AG09309 (cell line): ENCODE data around the gene LRMDA.

Experiments
- DNase-seq: peaks from one replicate; pipeline ENCODE4 v3.0.0-alpha.2; 2010; ENCODE audit warnings: low read depth
- H3K4me3 ChIP-seq: 2 replicates; pipeline ENCODE4 v1.5.1; 2011; ENCODE audit warnings: mild to moderate bottlenecking, low read depth, low read length, moderate library complexity; ENCODE audit not compliant: control insufficient read depth
- CTCF ChIP-seq: IDR thresholded peaks from 2 replicates; pipeline ENCODE4 v1.5.1; 2011; ENCODE audit warnings: mild to moderate bottlenecking, low read depth, low read length, inconsistent platforms; ENCODE audit not compliant: insufficient read depth, control insufficient read depth; ENCODE audit errors: missing control alignments

LRMDA gene

GRCh38 chr10:76420725-76421124, 989.3 kb downstream of the LRMDA start:
- TF ChIP-seq CTCF: no peak
- DNase-seq: no peak
- H3K4me3 ChIP-seq: no peak overlapping the region

- peak; percentile 40 for TF ChIP-seq CTCF
- H3K4me3 ChIP-seq: no peak overlapping the region
- no peak for DNase-seq
Observed at GRCh38 chr10:76422769-76423168, 991.3 kb downstream of the LRMDA start.

- no peak for TF ChIP-seq CTCF
- DNase-seq: peak; percentile 80
- H3K4me3 ChIP-seq: no peak overlapping the region
Observed at GRCh38 chr10:76428551-76429367, 997.3 kb downstream of the LRMDA start.

- no peak overlapping the region for H3K4me3 ChIP-seq
- no peak for DNase-seq
- no peak for TF ChIP-seq CTCF
Observed at GRCh38 chr10:76429368-76430060, 998.1 kb downstream of the LRMDA start.

GRCh38 chr10:76430061-76430645, 998.7 kb downstream of the LRMDA start:
- no peak for TF ChIP-seq CTCF
- no peak for DNase-seq
- H3K4me3 ChIP-seq: no peak overlapping the region

GRCh38 chr10:76432016-76433012, 1000.9 kb downstream of the LRMDA start:
- no peak overlapping the region for H3K4me3 ChIP-seq
- no peak for TF ChIP-seq CTCF
- DNase-seq: no peak
